Measurements from ENCODE around the gene GP5.

Gene GP5

DNA sequence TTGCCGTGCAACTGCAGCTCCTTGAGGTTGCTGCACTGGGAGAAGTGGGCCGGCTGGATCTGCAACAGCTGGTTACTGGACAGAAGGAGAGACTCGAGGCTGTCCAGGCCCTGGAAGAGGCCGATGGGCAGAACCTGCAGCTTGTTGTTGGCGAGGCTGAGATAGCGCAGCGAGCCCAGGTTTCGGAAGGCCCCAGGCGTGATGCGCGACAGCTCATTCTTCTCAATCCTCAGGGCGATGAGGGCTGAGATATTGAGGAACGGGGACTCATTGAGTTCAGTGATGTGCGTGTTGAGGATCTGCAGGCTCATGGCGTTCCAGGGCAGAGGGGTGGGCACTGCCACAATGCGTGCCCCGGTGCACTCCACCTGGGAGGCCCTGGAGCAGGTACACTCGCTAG, 38.5 kb downstream of the GP5 start:
- CTCF ChIA-PET, result interaction anchor here (5.5 kb wide), 1 partner anchor 16 kb away, joined by 32 read pairs; no protein-coding TSS in a partner anchor
- no peaks in the 10 kb centered on the region for H3K9me3 Mint-ChIP-seq
- H3K27ac Mint-ChIP-seq, result no peak overlapping the region
- no peaks in the 10 kb centered on the region for H3K36me3 Mint-ChIP-seq
- no peaks in the 10 kb centered on the region for H3K4me1 Mint-ChIP-seq
- H3K4me3 Mint-ChIP-seq, result no peak overlapping the region
- peaks cover 46% of the 10 kb centered on the region for H3K27me3 Mint-ChIP-seq
- DNase-seq, result no peak

DNA sequence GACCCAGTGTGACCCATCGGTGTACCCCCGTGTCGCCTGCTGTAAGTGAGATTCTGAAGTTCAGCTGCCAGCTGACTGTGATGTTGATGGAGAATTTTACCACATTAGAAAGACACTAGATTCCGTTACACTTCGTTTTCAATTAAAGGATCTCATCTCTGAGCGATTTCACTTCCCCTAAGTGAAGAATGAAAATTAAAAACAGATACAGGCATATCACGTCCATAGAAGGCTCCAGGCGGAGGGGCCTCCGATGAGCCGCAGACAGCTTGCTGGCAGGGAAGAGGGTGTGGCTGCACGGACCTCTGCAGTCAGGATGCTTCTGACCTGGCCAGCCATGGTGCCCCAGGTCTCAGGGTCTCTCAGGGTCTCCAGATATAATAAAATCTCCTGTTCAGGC, 41.4 kb downstream of the GP5 start:
- H3K4me1 Mint-ChIP-seq, result peaks cover 3% of the 10 kb centered on the region
- H3K4me3 Mint-ChIP-seq, result no peak overlapping the region
- H3K27me3 Mint-ChIP-seq, result peaks cover 45% of the 10 kb centered on the region
- CTCF ChIA-PET, result interaction anchor here (5.5 kb wide), 1 partner anchor 13 kb away, joined by 32 read pairs; no protein-coding TSS in a partner anchor
- no peak for DNase-seq
- no peaks in the 10 kb centered on the region for H3K9me3 Mint-ChIP-seq
- H3K27ac Mint-ChIP-seq, result no peak overlapping the region
- H3K36me3 Mint-ChIP-seq, result no peaks in the 10 kb centered on the region

DNA sequence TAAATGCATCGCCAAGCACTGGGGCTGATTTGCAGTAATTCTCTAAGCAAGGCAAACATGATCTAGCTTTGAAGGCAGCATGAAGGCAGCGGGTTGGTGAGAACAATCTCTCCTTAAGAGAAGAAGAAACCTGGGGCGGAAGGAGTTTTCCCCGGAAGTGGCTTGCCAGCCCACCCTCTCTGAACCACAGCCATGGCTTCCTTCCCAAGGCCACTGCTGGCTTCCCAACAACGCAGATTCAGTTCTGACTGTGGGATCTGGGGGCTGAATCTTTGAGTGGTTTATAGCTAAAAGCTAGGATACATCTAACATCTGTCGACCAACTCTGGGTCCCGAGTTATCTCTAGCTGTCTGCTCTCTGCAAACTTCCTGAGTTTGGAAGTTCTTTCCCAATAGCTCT, 43.7 kb downstream of the GP5 start:
- CTCF ChIA-PET, result interaction anchor here (0.8 to 5.5 kb wide), 3 partner anchors 10 to 52 kb away, joined by 3 to 32 read pairs (median 4); no protein-coding TSS in a partner anchor

DNA sequence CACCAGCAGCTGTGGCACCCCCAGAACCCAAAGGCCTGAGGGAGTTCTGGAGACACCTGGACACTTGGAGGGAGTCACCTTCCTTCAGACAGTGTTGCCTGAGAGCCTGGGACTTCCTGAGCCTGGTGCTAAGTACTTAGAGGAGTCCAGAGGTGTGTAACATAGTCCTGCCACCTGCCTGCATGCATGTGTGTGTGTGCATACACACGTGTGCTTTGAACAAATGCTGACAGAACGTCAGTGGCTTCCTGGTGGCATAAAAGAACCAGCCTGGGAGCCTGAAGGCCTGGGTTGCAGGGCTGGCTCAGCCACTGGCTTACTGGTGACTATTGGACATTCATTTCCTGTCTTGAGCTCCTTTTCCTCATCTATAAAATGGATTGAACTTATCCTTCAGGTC, 44.8 kb downstream of the GP5 start:
- Mint-ChIP-seq H3K4me3 (no peak overlapping the region), H3K9me3 (no peaks in the 10 kb centered on the region), H3K27ac (no peak overlapping the region), H3K36me3 (no peaks in the 10 kb centered on the region), H3K27me3 (peaks cover 22% of the 10 kb centered on the region), H3K4me1 (peaks cover 3% of the 10 kb centered on the region)
- CTCF ChIA-PET, result no interaction called here
- DNase-seq, result no peak

More for the DNA sequence above, 43.7 kb downstream of the GP5 start:
- no peak overlapping the region for H3K4me3 Mint-ChIP-seq
- H3K9me3 Mint-ChIP-seq, result no peaks in the 10 kb centered on the region
- H3K27ac Mint-ChIP-seq, result no peak overlapping the region
- H3K27me3 Mint-ChIP-seq, result peaks cover 29% of the 10 kb centered on the region
- H3K4me1 Mint-ChIP-seq, result peaks cover 3% of the 10 kb centered on the region
- no peak for DNase-seq
- no peaks in the 10 kb centered on the region for H3K36me3 Mint-ChIP-seq

DNA sequence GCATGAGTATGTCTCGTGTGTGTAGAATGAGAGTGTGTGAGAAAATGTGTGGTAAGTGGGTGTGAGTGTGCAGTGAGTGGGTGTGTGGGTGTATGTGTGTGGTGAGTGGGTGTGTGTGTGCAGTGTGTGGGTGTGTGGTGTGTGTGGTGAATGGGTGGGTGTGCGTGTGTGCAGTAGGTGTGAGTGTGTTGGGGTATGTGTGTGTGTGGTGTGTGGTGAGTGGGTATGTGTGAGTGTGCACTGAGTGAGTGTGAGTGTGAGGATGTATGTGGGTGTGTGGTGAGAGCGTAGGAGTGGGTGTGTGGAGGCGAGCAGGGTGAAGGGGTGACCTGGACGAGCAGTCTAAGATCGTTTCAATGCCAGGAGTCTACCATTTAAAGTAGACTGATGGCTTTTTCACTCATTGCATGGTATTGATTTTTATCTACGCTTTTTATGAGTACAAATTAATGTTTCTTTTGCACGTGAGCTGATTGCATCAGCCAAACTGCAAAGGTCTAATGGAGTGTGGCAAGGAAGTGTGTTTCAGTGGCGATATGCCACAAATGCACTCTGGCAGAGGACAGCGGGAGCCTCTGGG, 46.3 kb downstream of the GP5 start:
- no peak for DNase-seq

DNA sequence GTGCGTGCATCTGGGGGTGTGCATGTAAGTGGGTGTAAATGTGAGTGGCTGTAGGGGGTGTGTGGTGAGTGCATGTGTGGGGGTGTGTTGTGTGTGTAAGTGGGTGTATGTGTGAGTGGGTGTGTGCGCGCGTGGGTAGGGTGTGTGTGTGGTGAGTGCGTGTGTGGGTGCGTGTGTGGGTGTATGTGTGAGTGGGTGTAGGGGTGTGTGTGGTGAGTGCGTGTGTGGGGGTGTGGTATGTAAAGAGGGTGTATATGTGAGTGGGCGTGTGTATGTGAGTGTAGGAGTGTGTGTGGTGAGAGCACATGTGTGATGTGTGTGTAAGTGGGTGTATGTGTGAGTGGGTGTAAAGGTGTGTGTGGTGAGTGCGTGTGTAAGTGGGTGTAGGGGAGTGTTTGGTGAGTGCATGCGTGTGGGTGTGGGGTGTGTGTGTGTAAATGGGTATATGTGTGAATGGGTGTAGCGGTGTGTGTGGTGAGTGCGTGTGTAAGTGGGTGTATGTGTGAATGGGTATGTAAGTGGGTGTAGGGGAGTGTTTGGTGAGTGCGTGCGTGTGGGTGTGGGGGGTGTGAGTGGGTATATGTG, 47.0 kb downstream of the GP5 start:
- Mint-ChIP-seq H3K4me1 (peaks cover 3% of the 10 kb centered on the region), H3K4me3 (no peak overlapping the region), H3K27ac (no peak overlapping the region), H3K36me3 (no peaks in the 10 kb centered on the region), H3K27me3 (peaks cover 13% of the 10 kb centered on the region), H3K9me3 (no peaks in the 10 kb centered on the region)
- CTCF ChIA-PET, result no interaction called here
- DNase-seq, result no peak

More for the DNA sequence above, 46.3 kb downstream of the GP5 start:
- no peak overlapping the region for H3K27ac Mint-ChIP-seq
- CTCF ChIA-PET, result no interaction called here
- no peak overlapping the region for H3K4me3 Mint-ChIP-seq
- H3K4me1 Mint-ChIP-seq, result peaks cover 3% of the 10 kb centered on the region
- H3K27me3 Mint-ChIP-seq, result peaks cover 16% of the 10 kb centered on the region
- no peaks in the 10 kb centered on the region for H3K36me3 Mint-ChIP-seq
- H3K9me3 Mint-ChIP-seq, result no peaks in the 10 kb centered on the region

DNA sequence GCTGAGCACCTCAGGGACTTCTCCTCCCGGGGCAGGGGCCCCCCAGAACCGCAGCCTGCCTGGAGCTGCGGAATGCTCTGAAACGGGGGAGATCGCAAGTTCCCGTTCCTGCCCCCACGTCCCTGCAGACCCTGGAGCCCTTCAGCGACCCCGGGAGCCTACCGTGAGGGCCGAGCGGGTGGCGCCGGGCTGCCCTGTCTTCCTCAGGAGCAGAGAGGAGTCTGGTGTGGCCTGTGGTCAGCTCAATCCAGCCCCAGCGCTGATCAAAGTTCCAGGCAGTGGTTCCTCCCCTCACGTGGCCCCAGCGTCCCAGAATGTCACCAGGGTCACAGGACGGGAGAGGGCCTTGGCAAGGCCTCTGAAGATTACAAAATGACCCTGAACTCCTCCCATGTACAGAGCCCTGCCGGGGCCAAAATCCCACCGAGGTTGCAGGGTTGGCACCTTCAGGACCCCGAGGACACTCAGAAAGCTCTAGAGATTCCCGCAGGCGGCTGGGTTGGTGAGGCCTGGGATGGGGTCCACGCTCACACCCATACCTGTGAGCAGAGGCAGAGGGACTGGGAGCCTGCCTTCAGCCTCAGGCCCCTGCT, 47.9 kb downstream of the GP5 start, which contains the start of gene CPN2:
Gene CPN2, minus strand, starts transcription at position 249 of the 593 bp plus-strand sequence. CDS start 8,626 bp downstream, outside the sequence.
- H3K36me3 Mint-ChIP-seq, result no peaks in the 10 kb centered on the region
- no peak for DNase-seq
- no peaks in the 10 kb centered on the region for H3K9me3 Mint-ChIP-seq
- peaks cover 3% of the 10 kb centered on the region for H3K4me1 Mint-ChIP-seq
- H3K4me3 Mint-ChIP-seq, result no peak within 1 kb of the TSS
- peaks cover 8% of the 10 kb centered on the region for H3K27me3 Mint-ChIP-seq
- H3K27ac Mint-ChIP-seq, result no peak within 1 kb of the TSS
- CTCF ChIA-PET, result no interaction called here

DNA sequence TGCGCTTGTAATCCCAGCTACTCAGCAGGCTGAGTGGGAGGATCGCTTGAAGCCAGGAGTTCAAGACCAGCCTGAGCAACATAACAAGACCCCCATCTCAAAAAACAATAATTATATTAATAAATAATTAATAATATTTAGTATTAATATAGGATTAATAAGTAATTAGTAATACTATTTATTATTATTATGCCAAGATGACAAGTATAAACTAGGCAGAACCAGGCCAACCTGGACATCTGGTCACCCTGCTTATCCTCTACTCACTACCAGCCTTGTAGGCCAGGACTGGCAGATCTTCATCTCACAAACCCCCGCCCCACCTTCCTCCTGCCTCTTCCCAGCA, 48.4 kb downstream of the GP5 start:
- Mint-ChIP-seq H3K27me3 (peaks cover 12% of the 10 kb centered on the region), H3K4me1 (peaks cover 3% of the 10 kb centered on the region), H3K4me3 (no peak overlapping the region), H3K36me3 (no peaks in the 10 kb centered on the region), H3K9me3 (no peaks in the 10 kb centered on the region), H3K27ac (no peak overlapping the region)
- DNase-seq, result no peak
- CTCF ChIA-PET, result no interaction called here

DNA sequence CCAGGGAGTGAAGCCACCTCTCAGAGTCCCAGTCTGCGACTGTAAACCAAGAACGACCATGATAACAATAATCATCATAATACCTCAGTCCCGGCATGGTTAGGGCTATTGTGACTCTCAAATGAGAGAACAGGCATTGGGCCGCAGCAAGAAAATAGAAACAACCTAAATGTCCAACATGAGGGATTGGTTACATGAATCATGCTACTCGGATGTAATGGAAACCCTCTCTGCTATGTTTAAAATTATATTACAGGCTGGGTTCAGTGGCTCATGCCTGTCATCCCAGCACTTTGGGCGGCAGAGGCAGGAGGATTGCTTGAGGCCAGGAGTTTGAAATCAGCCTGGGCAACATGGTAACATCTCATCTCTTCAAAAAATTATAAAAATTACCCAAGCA, 50.7 kb downstream of the GP5 start:
- Mint-ChIP-seq H3K4me3 (no peak overlapping the region), H3K4me1 (no peaks in the 10 kb centered on the region), H3K9me3 (no peaks in the 10 kb centered on the region), H3K27ac (no peak overlapping the region), H3K36me3 (no peaks in the 10 kb centered on the region), H3K27me3 (peaks cover 31% of the 10 kb centered on the region)
- CTCF ChIA-PET, result no interaction called here
- no peak for DNase-seq

DNA sequence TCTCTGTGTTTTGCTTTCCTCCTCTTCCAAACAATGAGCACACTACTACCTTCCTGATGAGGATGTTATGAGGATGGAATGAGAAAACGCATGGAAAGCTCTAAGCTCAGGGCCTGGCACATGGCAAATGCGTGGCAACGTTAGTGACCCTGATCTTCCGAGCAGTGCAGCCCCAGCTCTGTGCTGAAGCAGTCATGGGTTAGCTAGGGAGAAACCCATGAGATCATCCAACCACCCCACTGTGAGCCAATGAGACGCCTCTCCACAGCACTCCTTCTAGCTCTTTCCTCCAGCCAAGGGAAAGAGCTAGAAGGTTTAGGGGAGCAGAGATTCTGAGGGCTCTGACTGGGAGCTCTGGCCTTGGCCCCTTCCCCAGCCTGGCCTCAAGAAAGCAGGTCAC, 52.4 kb downstream of the GP5 start:
- H3K4me3 Mint-ChIP-seq, result no peak overlapping the region
- H3K27ac Mint-ChIP-seq, result no peak overlapping the region
- no peaks in the 10 kb centered on the region for H3K9me3 Mint-ChIP-seq
- H3K27me3 Mint-ChIP-seq, result peaks cover 41% of the 10 kb centered on the region
- H3K36me3 Mint-ChIP-seq, result no peaks in the 10 kb centered on the region
- CTCF ChIA-PET, result interaction anchor here (0.6 to 15.2 kb wide), 6 partner anchors 12 to 568 kb away, joined by 3 to 167 read pairs (median 32); no protein-coding TSS in a partner anchor
- DNase-seq, result no peak
- H3K4me1 Mint-ChIP-seq, result no peaks in the 10 kb centered on the region

DNA sequence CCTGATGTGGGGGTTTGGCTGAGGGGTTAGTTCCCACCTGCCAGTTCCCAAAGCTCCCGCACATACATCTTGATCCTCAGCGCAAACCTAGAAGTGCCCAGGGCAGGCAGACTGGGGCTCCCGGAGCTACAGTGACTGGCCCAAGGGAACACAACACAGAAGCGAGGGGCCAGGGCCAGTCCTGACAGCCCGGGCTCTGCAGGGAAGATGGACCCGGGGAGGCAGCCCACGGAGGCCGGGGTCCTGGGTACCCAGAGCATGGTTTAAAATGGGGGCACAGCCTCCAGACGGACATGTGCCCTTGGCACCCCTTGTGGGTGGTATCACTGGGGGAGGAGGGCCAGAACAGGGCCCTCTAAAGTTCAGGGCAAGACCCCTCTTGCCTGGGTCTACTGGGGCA, 53.0 kb downstream of the GP5 start:
- Mint-ChIP-seq H3K36me3 (no peaks in the 10 kb centered on the region), H3K27me3 (peaks cover 47% of the 10 kb centered on the region), H3K9me3 (no peaks in the 10 kb centered on the region), H3K4me3 (no peak overlapping the region), H3K27ac (no peak overlapping the region), H3K4me1 (no peaks in the 10 kb centered on the region)
- no peak for DNase-seq
- CTCF ChIA-PET, result interaction anchor here (1.8 to 15.2 kb wide), 5 partner anchors 11 to 567 kb away, joined by 10 to 167 read pairs (median 33); no protein-coding TSS in a partner anchor

All from activated naive CD4-positive, alpha-beta T cell treated with anti-CD3 and anti-CD28 coated beads, Interleukin-2, amount 10 ng/mL, durations not matched to agents 7 days and 5 days (primary cell).